Fibroblast of skin of back (primary cell): Measurements from ENCODE around the gene DIP2C.
A peak's percentile ranks its signal among the peaks of the same experiment; 100 is the strongest.

Experiments
- DNase-seq: peaks from one replicate; pipeline ENCODE4 v3.0.0-alpha.2; 2013

Gene DIP2C

GRCh38 chr10:437698-438490 is 251.6 kb downstream of the DIP2C start:
- no peak for DNase-seq

- DNase-seq: no peak
Measured at GRCh38 chr10:436911-437665, 252.4 kb downstream of the DIP2C start.

GRCh38 chr10:436013-436697 is 253.3 kb downstream of the DIP2C start:
- DNase-seq: no peak

DNA sequence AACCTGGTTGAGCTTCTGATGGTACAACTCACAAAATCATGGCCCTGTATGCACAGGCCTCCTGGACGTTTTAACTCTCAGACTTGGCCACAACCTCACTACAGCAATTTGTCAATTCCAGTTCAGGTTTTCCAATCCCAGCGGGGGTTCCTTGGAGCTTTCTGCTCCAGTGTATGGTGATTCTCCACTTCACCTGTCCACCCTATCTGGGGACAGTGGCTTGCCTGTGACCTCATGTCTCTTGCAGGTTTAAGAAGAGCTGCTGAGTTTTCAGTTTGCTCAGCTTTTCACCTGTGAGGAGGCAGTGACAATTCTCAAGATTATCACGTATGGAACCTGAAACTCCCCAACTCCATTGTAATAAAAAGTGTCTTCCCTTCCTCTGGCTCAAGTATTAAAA is 254.1 kb downstream of the DIP2C start:
- DNase-seq: no peak

- no peak for DNase-seq
Measured at GRCh38 chr10:429696-430095, 259.8 kb downstream of the DIP2C start.

- DNase-seq: peak; percentile 3
Measured at GRCh38 chr10:427761-428519, 261.5 kb downstream of the DIP2C start.

DNA sequence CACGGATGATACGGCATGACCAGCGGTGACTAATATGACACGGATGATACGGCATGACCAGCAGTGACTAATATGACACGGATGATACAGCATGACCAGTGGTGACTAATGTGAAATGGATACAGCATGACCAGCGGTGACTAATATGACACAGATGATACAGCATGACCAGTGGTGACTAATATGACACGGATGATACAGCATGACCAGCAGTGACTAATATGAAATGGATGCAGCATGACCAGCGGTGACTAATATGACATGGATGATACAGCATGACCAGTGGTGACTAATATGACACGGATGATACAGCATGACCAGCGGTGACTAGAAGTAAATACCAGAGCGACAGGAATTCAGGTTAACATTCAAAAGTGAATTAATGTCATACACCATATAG is 264.1 kb downstream of the DIP2C start:
- DNase-seq: peak; percentile 23

- peak; percentile 7 for DNase-seq
Measured at GRCh38 chr10:424724-425123, 264.7 kb downstream of the DIP2C start.

DNA sequence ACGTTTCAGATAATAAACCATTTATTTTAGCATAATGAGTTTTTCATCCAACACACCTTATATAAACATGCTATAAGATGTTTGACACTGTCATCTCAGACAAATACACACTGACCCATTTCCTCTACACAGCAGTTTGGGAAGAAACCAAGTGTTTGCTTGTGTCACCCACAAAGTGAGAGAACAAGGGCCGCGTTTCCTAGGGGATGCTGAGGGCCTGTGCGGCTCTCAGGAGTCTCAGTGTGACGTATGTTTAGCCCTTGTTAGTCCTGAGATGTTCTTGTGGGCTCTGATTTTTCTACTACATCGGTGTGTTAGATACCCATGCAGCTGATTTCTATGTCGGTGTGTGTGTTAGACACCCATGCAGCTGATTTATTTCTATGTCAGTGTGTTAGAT is 266.3 kb downstream of the DIP2C start:
- DNase-seq: no peak

- DNase-seq: no peak
Measured at GRCh38 chr10:422675-423074, 266.8 kb downstream of the DIP2C start.

- no peak for DNase-seq
Measured at GRCh38 chr10:422241-422640, 267.2 kb downstream of the DIP2C start.

GRCh38 chr10:421170-421569 is 268.3 kb downstream of the DIP2C start:
- no peak for DNase-seq

DNA sequence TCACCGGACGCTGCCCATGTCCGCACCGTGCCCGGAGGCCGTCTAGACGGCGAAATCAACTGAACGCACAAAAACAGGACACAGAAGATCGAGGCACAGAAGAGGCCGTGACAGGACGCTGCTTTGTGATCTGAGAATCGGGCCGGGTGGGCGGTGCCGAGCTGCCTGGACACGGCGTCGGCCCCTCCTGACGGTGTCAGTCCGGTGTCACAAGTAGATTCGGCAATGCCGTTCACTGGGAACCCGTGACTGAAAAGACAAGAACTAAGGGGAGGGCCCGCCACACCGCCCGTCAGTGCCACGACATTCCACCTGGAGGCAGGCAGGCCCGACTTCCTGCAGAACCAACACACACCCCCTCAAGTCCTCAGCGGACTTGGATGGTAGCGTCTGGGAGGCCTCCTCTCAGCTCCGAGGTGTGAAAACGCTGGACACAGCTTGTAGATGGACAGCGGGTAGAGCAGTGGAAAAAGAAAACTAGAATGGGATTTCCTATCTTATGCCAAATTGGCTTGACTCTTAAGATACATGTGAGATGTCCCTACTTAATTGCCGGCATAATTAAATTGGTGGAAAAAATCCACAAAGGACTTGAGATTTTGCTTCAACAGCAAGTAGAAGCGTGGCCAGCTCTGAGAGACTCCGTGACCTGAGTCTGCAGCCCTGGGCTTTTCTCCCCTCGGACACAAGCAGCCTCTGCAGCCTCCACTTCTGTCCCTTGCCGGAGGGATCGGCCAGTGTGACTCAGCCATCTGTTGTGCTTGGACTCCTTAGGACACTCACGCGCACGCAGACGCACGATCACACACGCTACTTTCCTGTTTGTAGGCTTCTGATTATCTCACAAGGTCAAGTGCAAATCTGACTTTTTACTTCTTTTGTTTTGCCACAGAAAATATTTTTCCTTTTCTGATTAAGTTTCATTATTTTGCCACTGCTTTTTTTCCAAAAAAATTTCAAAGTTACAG is 269.0 kb downstream of the DIP2C start:
- no peak for DNase-seq

DNA sequence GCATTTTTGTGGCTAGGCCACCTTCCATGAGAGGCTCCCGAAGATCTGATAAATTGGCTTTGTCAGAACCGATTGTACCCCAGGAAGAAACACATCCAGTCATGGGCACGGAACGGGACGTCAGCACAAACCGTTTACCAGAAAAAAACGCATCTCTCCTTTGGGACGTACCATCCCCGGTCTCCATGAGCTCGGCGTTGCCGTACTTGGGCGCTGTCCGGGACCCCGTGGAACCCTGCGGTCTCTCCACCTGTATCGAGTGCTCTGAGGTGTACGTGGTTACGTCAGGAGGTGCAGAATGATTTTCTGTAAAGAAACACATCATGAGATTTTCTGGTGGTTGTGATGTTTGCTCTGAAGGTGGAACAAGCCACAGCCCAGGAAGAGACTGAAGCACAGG is 270.6 kb downstream of the DIP2C start:
- DNase-seq: no peak

- no peak for DNase-seq
Measured at GRCh38 chr10:418226-418625, 271.2 kb downstream of the DIP2C start.

- DNase-seq: peak; percentile 3
Measured at GRCh38 chr10:416091-416515, 273.4 kb downstream of the DIP2C start.

DNA sequence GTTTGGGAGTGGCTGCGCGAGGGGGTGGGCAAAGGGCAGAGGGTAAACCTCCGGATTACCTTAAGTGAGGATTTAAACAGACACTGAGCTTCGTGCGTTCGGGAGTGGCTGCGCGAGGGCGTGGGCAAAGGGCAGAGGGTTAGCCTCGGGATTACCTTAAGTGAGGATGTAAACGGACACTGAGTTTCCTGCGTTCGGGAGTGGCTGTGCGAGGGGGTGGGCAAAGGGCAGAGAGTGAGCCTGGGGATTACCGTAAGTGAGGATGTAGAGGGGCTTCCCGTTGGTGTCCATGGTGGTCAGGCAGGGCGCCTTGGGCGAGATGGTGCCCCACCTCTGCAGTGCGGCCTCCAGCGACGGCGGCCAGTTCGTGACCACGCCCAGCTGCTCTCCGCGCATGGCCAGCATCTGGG is 275.8 kb downstream of the DIP2C start:
- DNase-seq: no peak

DNA sequence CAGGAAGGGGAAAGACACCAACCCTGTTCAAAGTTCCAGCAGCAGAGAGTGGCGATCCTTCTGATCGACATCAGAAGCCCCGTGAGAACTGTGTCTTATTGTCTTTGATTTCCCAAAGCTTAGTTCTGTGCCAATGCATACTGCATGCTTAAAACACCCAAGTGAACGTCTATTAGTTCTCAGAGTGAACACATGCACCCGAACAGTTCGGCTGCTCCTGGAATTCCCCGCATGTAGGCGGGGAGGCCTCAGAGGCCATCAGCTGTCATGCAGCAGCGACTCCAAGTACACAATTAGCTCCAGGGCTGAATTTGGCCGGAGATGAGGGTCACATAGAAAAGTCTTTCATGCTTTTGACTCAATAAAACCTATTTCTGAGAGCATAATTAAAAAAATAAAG is 277.4 kb downstream of the DIP2C start:
- no peak for DNase-seq

DNA sequence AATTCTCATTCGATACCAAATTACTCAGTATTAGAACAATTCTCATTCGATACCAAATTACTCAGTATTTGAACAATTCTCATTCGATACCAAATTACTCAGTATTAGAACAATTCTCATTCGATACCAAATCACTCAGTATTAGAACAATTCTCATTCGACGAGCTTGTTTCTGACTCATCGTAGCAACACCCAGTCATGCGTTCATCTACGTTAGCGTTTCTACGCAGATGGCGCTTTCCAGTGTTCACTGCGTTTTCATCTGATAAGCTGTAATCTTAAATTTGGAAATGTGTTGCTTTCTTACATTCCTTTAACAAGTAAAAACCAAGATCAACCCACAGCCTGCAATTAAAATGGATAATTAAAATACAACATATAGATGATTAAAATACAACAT is 277.9 kb downstream of the DIP2C start:
- no peak for DNase-seq

DNA sequence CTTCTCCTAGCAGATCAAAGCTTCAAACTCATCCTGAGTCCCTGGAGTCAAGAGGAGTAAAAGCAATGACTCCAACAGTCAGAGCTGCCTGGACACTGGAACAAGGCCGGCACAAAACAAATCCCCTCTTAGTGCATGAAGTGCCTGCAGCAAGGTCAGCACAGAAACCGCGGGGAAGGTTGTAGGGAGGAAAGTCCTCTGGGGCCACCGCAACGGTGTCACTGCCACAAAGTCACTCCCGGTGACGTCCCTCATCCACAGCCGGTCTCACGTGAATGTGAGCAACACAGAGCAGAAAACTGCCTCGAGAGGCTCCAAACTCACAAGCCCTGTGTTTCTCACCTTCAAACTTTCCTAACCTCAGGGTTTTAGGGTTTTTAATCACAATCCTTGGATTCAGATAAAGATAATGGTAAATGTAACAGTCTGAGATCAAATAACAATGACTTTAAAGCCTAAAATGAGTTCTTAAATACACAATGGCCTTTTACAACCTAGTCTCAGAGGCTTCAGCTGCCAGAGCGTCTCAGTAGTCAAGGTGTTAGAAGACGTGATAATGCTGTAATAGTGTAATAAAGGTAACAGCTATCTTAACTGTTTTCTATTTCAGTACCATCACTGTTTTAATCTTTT is 279.9 kb downstream of the DIP2C start:
- no peak for DNase-seq

DNA sequence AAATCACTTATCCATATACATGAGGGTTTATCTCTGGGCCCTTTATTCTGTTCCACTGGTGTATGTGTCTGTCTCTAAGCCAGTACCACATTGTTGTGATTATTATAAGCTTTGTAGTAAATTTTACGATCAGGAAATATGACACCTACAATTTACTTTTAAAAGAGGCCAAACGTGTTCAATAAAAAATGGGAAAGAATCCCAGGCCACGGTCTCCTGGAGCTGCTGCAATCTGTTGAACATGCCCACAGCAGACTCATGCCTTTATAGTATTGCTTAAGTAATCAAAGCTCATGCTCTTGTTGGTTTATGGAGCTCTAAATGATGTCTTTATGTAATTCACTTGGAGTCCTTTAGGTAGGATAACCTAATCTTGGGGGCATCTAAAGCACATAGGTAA is 281.2 kb downstream of the DIP2C start:
- no peak for DNase-seq
